HepG2 (cell line): Measurements from ENCODE around the gene CXXC5. TPM values are rescaled to one million over a fixed set of nuclear protein-coding genes. Genes with fewer than 3 reads are reported as not detected.

Source experiments
- AHR ChIP-seq: IDR thresholded peaks from 2 replicates; pipeline ENCODE4 v1.6.1; 2018; ENCODE audit warnings: missing genetic modification reagents, missing compliant biosample characterization
- BHLHE40 ChIP-seq: IDR thresholded peaks from 2 replicates; pipeline ENCODE4 v1.6.1; 2011; ENCODE audit warnings: low read length, improper control_type of control experiment
- FIP1L1 ChIP-seq: fragments of 200-400 bp; formaldehyde crosslinking; IDR thresholded peaks from 2 replicates; pipeline ENCODE4 v1.6.1; 2018; ENCODE audit warnings: low read depth, mild to moderate bottlenecking, low read length, moderate library complexity, borderline replicate concordance; ENCODE audit not compliant: insufficient read depth
- HES4 ChIP-seq: sonication (generic); formaldehyde crosslinking; IDR thresholded peaks from 2 replicates; pipeline ENCODE4 v1.9.0; 2021; ENCODE audit warnings: mild to moderate bottlenecking, missing genetic modification reagents, borderline replicate concordance
- KDM3A ChIP-seq: IDR thresholded peaks from 2 replicates; pipeline ENCODE4 v1.6.1; 2018; ENCODE audit warnings: low read depth, missing compliant biosample characterization
- NFE2L2 ChIP-seq: fragments of 150-350 bp; IDR thresholded peaks from 2 replicates; pipeline ENCODE4 v1.6.1; 2014; ENCODE audit warnings: low read length
- POGZ ChIP-seq: sonication (generic); formaldehyde crosslinking; IDR thresholded peaks from 2 replicates; pipeline ENCODE4 v1.4.0; 2020; ENCODE audit warnings: mild to moderate bottlenecking, missing genetic modification reagents
- RAD21 ChIP-seq: fragments of 450-650 bp; formaldehyde crosslinking; IDR thresholded peaks from 2 replicates; pipeline ENCODE4 v1.5.0; 2020; ENCODE audit warnings: mild to moderate bottlenecking
- RBM39 ChIP-seq: fragments of 200-400 bp; formaldehyde crosslinking; IDR thresholded peaks from one replicate; pipeline ENCODE4 v1.6.1; 2018; ENCODE audit warnings: antibody characterized with exemption, mild to moderate bottlenecking, low read depth, low read length; ENCODE audit not compliant: poor library complexity, severe bottlenecking
- TAF1 ChIP-seq: sonication (generic); formaldehyde crosslinking; IDR thresholded peaks from 2 replicates; pipeline ENCODE4 v1.4.0; 2020; ENCODE audit warnings: missing genetic modification reagents
- YEATS4 ChIP-seq: sonication (generic); formaldehyde crosslinking; IDR thresholded peaks from 2 replicates; pipeline ENCODE4 v1.4.0; 2020; ENCODE audit warnings: missing genetic modification reagents, borderline replicate concordance
- ZNF124 ChIP-seq: sonication (generic); formaldehyde crosslinking; IDR thresholded peaks from 2 replicates; pipeline ENCODE4 v1.4.0; 2020; ENCODE audit warnings: missing genetic modification reagents
- ZNF572 ChIP-seq: sonication (generic); formaldehyde crosslinking; IDR thresholded peaks from 2 replicates; pipeline ENCODE4 v1.5.1; 2020; ENCODE audit warnings: mild to moderate bottlenecking, missing genetic modification reagents
- ZNF703 ChIP-seq: sonication (generic); formaldehyde crosslinking; IDR thresholded peaks from 2 replicates; pipeline ENCODE4 v1.5.1; 2020; ENCODE audit warnings: missing genetic modification reagents, mild to moderate bottlenecking, moderate library complexity, borderline replicate concordance
- ZNF761 ChIP-seq: sonication (generic); formaldehyde crosslinking; conservative IDR thresholded peaks from 2 replicates; pipeline ENCODE4 v1.4.0; 2020; ENCODE audit warnings: mild to moderate bottlenecking, missing genetic modification reagents
- polyA plus RNA-seq, 8 experiments: library from polyadenylated mRNA; depleted of rRNA in 3 of 8; stranded (reverse) in 7 of 8; unstranded in 1 of 8; fragments of >200 nt; fragmentation: Illumina TruSeq in 4 of 8; extraction: Trizol in 4 of 8; gene quantifications; 2 replicates each; pipeline versions ENCODE4 v1.2.1 to v1.2.3, GENCODE V29; 2011 to 2016; ENCODE audit warnings: low read depth in 4 of 8, missing spikeins in 1 of 8, mixed read lengths in 1 of 8; ENCODE audit not compliant: insufficient read depth in 1 of 8
- total RNA-seq, 5 experiments: library from RNA; depleted of rRNA; stranded (reverse); fragments of >200 nt; fragmentation: Illumina TruSeq; extraction: Trizol; gene quantifications; 2 replicates each; pipeline ENCODE4 v1.2.3, GENCODE V29; 2016; ENCODE audit warnings: low read depth in 1 of 5
- TF ChIP-seq, protein P1 (sequence below): sonication (generic); formaldehyde crosslinking; IDR thresholded peaks from 2 replicates; pipeline ENCODE4 v1.8.1; 2023; ENCODE audit warnings: missing genetic modification reagents, inconsistent platforms, borderline replicate concordance
- TF ChIP-seq, protein P2 (sequence below), 2 experiments: sonication (generic) in 1 of 2; formaldehyde crosslinking in 1 of 2; IDR thresholded peaks; 2 replicates each; pipeline versions ENCODE4 v1.6.1 to v1.9.0; 2014 to 2022; ENCODE audit warnings: antibody characterized with exemption in 1 of 2, borderline replicate concordance in 1 of 2, inconsistent platforms in 1 of 2, low read depth in 1 of 2, missing genetic modification reagents in 1 of 2
- TF ChIP-seq, protein P3 (sequence below): sonication (generic); formaldehyde crosslinking; IDR thresholded peaks from 2 replicates; pipeline ENCODE4 v1.9.0; 2022; ENCODE audit warnings: missing genetic modification reagents, mild to moderate bottlenecking, borderline replicate concordance

CXXC5 gene
- total and polyA plus RNA-seq, 2 of the 13 experiments (the other 11 are each of a cell fraction or from before 2014, with no cell fraction given) = 32.3 to 33.0 TPM

DNA sequence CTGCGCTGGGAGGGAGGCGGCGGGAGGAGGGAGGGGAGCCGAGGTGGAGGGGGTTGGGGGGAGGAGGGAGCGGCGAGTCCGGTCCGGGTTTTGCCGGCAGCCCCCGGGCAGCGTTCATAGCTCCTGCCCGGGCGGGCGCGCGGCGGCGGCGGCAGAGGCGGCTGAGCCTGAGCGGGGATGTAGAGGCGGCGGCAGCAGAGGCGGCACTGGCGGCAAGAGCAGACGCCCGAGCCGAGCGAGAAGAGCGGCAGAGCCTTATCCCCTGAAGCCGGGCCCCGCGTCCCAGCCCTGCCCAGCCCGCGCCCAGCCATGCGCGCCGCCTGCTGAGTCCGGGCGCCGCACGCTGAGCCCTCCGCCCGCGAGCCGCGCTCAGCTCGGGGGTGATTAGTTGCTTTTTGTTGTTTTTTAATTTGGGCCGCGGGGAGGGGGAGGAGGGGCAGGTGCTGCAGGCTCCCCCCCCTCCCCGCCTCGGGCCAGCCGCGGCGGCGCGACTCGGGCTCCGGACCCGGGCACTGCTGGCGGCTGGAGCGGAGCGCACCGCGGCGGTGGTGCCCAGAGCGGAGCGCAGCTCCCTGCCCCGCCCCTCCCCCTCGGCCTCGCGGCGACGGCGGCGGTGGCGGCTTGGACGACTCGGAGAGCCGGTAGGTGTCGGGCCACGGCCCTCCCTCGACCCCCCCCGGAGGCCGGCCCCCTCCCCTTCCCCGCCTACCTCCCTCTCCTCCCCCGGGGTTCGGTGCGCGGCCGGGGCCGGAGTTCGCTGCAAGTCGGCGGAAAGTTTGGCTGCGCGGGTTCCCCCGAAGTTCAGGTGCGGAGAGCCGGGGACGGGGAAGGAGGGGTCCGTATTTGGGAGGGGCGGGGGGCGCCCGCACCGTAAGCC lies at the start of gene CXXC5 (continued):
- no peak for TF ChIP-seq RBM39
- no peak for TF ChIP-seq ZNF761
- TF ChIP-seq KDM3A = 0 out of 2 replicates have a peak, but pooled peaks have one; percentile 58
- TF ChIP-seq BHLHE40 = peak; percentile 17; the same call in 1 of the 2 replicates
- TF ChIP-seq ZNF572 (CRISPR knock-in tag) = no peak
- TF ChIP-seq AHR = 0 out of 2 replicates have a peak, but pooled peaks have one; percentile 19
- peak; percentile 76 for TF ChIP-seq TAF1
- TF ChIP-seq, protein P1, sequence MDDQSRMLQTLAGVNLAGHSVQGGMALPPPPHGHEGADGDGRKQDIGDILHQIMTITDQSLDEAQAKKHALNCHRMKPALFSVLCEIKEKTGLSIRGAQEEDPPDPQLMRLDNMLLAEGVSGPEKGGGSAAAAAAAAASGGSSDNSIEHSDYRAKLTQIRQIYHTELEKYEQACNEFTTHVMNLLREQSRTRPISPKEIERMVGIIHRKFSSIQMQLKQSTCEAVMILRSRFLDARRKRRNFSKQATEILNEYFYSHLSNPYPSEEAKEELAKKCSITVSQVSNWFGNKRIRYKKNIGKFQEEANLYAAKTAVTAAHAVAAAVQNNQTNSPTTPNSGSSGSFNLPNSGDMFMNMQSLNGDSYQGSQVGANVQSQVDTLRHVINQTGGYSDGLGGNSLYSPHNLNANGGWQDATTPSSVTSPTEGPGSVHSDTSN (CRISPR knock-in tag) = no peak
- no peak for TF ChIP-seq HES4
- peak; percentile 59; the same call in 1 of the 2 replicates for TF ChIP-seq RAD21 (CRISPR knock-in tag)
- no peak for TF ChIP-seq FIP1L1
- no peak for TF ChIP-seq ZNF124
- no peak for TF ChIP-seq ZNF703 (CRISPR knock-in tag)
- TF ChIP-seq, protein P2, sequence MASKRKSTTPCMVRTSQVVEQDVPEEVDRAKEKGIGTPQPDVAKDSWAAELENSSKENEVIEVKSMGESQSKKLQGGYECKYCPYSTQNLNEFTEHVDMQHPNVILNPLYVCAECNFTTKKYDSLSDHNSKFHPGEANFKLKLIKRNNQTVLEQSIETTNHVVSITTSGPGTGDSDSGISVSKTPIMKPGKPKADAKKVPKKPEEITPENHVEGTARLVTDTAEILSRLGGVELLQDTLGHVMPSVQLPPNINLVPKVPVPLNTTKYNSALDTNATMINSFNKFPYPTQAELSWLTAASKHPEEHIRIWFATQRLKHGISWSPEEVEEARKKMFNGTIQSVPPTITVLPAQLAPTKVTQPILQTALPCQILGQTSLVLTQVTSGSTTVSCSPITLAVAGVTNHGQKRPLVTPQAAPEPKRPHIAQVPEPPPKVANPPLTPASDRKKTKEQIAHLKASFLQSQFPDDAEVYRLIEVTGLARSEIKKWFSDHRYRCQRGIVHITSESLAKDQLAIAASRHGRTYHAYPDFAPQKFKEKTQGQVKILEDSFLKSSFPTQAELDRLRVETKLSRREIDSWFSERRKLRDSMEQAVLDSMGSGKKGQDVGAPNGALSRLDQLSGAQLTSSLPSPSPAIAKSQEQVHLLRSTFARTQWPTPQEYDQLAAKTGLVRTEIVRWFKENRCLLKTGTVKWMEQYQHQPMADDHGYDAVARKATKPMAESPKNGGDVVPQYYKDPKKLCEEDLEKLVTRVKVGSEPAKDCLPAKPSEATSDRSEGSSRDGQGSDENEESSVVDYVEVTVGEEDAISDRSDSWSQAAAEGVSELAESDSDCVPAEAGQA (IDR thresholded peaks at IDR 0.05; ENCODE audit: low read depth) = no peak
- TF ChIP-seq, protein P2 (CRISPR knock-in tag; IDR thresholded peaks at IDR 0.05; ENCODE audit: borderline replicate concordance) = no peak
- TF ChIP-seq, protein P3, sequence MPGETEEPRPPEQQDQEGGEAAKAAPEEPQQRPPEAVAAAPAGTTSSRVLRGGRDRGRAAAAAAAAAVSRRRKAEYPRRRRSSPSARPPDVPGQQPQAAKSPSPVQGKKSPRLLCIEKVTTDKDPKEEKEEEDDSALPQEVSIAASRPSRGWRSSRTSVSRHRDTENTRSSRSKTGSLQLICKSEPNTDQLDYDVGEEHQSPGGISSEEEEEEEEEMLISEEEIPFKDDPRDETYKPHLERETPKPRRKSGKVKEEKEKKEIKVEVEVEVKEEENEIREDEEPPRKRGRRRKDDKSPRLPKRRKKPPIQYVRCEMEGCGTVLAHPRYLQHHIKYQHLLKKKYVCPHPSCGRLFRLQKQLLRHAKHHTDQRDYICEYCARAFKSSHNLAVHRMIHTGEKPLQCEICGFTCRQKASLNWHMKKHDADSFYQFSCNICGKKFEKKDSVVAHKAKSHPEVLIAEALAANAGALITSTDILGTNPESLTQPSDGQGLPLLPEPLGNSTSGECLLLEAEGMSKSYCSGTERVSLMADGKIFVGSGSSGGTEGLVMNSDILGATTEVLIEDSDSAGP (CRISPR knock-in tag) = no peak
- no peak for TF ChIP-seq POGZ
- TF ChIP-seq NFE2L2 = no peak
- TF ChIP-seq YEATS4 (CRISPR knock-in tag) = no peak; the same call in 1 of the 2 replicates
